NCI-H774 (cell line): Measurements from ENCODE around the gene PHLDB3.
"Not testable (repeated sequence)": the region's sequence is repeated elsewhere in the genome, so short reads cannot be mapped to it uniquely, and the experiment has no call there.

Experiments used
- DNase-seq: peaks from one replicate; lab custom pipeline; 2025; lab: John Stamatoyannopoulos, UW

The PHLDB3 gene

DNA sequence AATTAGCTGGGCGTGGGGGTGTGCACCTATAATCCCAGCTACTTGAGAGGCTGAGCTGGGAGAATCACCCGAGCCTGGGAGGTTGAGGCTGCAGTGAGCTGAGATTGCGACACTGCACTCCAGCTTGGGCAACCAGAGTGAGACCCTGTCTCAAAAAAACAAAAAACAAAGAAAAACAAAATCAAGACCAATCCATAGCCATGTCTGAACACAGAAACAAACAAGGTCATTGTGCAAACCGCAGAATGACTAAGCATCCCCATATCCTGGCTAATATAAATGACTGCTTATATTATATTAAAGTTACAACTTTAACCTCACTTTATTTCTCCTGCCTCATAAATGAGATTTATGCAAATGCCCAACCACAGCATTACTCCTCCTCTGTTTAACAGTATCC is 36.8 kb downstream of the PHLDB3 start:
- DNase-seq, result no peak

DNA sequence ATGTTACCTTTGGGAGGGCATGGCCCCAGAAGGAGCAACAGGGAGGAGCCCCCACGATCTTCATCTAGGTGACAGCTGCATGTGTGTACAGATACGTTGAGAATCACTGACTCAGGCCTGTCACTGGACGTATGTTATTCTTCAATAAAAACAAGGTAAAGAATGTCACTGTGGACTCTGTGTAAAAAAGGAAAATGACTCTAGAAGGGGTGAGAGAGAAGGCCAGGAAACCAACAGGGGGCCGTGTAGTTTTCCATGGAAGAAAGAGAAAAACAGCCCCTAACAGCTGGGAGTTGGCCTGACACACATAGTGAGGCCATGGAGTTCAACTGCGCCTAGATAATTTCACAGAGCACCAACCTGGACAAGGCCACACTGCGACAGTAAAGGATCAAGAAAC is 37.3 kb downstream of the PHLDB3 start:
- no peak for DNase-seq

DNA sequence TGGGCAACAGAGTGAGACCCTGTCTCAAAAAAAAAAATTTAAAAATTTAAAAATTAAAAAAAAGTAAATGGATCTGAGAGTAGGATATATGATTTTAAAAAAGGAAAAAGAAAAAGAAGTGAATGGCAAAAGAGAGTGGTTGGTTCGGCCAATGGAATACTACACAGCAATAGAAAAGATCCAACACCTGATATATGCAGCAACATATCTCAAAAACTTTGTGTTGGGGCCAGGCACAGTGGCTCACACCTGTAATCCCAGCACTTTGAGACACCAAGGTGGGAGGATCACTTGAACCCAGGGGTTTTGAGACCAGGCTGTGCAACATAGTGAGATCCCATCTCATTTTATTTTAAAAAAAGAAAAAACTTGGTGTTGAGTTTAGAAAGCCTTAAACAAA is 37.8 kb downstream of the PHLDB3 start:
- no peak for DNase-seq

DNA sequence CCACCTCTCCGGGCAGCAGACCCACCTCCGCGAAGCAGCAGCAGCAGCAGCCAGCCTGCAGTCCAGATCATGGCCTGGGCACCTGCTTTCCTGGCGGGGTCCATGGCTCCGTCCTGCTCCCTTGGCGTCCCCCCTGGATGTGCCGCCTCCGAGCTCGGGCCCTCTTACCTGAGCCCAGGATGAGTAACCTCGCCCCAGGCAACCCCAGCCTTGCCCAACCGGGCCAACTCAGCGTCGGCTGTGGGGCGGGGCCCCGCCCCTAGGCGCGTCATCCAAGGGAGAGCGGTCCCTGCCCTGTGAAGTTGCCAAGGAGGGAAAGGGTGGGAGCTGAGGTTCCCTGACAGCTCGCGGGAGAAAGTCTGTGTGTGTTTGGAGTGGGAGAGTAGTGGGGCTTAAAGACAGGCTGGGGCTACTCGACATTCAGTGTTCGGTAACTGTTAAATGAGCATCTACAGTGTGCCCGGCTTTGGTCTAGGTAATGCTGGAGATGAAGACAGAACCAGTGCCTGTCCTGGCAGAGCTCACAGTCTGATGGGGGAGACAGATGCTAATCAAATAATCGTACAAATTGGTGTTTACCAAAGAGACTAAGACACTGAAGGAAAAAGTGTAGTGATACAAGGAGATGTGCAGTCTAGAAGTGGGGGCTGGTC is 39.0 kb downstream of the PHLDB3 start, which contains the start of gene LYPD3:
Gene LYPD3, minus strand, starts transcription at position 141 of the 653 bp plus-strand sequence. Its CDS starts 37 bp downstream, at position 104.
- DNase-seq, result no peak

DNA sequence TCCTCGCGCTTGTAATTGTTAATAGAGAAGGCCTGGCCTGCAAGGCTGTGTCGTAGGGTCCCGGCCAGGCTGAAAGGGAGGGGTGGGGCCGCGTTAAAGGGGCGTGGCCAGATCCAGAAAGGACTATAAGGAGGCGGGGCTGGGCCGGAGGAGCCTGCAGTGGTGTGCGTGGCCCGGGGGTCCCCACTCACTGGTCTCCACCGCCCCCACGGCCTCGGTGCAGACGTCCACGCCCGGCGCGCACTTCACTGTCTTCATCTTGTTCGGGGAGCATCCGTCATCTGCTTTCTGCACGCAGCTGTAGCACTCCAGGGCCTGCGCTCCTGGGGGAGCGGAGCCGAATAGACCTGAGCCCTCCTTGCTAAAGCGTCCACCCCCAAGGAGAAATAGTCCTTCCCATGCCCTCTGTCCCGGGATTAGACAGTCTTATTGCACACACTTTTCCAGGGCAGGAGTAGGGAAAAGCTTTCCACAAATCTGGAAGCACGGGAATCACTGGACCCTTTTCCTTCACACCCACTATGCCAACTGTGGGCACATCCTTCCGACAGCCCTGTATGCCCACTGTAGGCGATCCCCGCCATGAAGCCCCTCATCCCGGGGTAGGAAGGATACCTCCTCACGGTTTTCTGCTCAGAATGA is 40.3 kb downstream of the PHLDB3 start:
- DNase-seq, result no peak

DNA sequence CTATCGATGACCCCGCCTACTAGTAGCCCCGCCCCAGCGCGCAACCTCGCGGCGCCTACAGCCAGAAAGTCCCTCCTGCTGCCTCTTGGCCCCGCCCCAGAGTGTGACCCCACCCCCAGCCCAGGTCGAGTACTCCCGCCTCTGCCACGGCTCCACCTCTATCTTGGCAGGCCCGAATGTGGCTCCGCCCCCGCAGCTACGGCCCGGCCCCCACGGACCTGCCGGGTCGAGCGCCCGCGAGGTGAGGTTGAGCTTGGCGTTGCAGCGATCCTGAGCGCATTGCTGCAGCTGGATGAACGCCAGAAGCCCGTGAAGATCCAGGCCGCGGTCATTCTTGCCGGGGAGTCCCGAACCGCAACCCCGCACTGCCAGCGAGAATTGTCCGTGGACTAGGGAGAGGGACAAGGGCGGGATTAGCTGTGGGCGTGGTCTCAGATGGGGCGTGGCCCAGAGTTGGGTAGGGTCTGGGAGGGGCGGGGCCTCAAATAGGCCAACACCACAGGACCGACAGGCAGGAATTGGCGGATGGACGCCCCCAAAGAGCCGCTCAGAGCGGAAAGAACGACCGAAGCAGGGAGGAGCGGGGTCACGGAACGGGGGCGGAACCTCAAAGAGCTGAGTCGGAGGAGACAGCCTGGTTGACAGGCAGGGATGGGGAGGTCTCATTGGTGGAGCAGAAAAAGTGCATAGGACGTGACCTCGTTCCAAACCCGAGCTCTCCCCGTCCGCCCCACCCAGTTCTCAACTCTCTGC is 41.0 kb downstream of the PHLDB3 start:
- DNase-seq, result peak; percentile 95

DNA sequence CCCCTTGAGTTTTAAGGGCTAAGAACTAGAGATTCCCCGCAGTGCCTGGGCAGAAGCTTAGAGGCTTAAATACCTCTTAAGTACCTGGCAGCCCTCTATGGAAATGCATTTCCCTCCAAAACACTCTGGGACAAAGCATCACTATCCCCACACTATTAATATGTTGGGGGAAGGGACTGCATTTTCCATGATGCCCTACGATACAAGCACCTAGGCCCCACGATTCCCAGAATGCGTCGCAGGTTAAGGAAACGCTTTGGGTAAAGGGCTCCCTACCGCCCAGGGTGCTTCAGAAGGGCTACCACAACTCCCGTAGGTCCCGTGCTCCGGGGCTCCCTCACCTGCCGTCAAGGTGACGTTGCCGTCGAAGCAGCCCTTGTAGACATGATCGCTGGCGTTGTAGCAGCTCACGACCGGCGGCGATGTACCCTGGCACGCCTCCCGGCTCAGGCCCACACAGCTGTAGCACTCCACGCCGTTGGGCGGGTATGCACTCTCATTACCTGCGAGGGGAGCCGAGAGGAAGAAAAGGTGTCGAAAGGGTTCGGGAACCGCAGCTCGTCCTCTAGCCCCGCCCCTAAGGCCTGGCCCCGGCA is 41.7 kb downstream of the PHLDB3 start:
- DNase-seq, result no peak

DNA sequence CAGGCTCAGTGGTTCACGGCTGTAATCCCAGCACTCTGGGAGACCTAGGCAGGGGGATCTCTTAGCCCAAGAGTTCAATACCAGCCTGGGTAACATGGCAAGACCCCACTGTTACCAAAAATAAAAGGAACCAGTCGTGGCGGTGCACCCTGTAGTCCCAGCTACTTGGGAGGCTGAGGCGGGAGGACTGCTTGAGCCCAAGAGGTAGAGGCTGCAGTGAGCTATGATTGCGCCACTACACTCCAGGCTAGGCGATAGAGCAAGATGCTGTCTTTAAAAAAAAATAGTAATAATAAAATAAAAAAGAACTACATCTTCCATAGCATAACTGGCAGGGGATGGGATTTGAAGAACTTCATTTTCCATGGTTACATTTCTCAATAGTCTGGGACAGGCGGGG is 42.2 kb downstream of the PHLDB3 start:
- no peak for DNase-seq

DNA sequence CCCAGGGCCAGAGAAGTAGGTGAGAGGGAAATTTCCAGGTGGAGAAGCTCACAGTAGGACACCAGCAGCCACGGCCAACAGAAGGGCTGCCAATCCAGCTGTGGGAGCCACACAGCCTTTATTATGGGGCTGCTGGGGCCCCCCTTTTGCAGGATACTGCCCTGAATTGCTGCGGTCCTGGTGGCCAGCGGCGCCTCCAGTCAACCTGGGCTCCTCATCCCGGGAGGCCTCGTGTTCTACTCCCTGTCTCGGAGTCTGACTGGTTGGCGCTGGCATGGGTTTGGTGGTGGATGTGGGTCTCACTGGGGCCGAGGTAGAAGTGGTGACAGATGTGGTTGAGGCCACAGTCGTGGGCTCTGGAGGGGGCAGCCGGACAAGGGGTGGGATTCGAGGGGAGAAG is 43.2 kb downstream of the PHLDB3 start:
- DNase-seq, result no peak

DNA sequence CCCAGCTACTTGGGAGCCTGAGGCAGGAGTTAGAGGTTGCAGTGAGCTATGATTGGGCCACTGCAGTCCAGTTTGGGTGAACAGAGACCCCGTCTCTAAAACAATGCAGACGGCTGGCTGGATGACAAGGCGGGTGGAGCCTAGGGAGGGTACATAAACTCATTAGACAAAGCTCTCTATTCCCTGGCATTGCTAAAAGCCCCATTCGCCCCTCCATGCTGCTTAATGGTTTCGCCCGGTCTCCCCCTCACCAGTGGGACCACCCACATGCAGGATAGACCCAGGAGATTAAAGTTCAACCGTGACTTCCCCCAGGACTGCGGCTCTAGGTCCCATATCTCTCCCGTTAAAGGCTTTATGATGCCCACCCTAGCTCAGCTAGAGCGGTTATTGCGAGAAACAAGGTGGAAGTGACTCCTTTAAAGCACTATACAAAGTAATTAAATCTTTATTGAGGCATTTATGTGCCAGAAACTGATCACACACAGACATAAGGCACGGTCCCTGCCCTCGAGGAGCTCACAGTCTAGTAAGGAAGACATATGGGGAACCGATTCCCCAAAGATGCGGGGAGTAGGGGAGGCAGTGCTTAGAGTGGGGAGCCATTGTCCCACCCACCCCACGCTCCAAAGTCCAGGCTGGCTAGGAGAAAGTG is 44.1 kb downstream of the PHLDB3 start:
- no peak for DNase-seq

DNA sequence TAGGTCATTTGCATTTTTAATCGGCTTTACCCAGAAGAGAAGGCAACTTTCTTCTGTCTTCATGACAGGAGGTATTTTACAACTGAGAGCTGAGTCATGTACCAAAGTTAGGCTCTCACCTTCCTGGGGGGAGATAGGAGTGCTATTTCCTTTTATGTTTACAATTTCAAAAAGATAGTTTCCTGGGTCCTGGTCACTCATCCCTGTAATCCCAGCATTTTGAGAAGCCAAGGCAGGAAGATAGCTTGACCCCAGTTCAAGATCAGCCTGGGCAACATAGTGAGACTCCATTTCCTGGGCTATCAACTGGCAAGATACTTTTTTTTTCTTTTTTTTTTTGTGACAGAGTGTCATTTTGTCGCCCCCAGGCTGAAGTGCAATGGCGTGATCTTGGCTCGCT is 46.7 kb downstream of the PHLDB3 start:
- no peak for DNase-seq

DNA sequence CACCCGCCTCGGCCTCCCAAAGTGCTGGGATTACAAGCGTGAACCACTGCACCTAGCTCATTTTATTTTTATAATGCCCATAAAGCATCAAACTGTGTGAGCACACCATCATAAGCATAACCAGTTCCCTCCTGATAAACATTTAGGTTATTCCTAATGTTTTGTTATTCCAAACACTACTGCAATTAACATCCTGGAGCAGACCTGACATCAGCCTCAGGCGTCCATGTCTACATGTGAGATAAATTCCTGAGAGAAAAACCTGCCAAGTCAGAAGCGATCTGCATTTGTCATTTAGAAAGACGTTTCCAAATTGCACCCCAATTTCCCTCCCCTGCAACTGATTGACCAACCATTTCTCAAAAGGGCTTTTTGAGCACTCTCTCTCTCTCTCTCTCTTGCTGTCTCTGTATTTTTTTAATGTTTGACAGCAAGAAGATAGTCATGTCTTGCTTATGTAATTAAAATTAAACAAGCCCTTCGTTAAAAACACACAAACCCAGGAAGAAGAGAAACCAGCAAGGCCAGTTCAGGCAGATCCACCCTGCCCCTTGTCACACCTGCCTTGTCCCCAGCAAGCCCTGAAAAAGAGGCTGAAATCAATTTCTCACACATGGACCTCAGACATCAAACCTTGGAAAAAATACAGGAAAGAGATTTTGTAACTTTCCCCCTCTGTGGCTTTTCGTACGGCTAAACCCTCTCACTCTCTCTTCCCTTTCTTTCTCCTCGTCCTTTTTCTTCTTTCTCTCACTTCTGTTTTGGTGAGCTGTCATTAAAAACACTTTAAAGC is 49.0 kb downstream of the PHLDB3 start:
- DNase-seq, result no peak

DNA sequence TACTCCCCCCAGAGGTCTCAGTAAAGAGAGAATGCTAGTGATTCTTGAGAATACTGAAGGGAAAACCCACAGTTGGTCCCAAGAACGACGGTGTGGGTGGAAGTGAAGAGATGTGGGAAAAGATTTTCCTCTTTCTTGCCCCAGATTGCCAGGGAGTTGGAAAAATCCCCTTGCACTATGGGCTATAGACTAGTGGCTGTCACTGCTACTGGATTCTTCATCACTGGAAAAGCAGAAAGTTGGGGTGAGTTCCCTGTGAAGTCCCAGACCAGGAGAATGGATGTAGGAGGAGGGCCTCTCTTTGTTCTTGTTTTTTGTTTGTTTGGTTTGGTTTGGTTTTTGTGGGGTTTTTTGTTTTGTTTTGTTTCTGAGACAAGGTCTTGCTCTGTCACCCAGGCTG is 50.5 kb downstream of the PHLDB3 start:
- no peak for DNase-seq

DNA sequence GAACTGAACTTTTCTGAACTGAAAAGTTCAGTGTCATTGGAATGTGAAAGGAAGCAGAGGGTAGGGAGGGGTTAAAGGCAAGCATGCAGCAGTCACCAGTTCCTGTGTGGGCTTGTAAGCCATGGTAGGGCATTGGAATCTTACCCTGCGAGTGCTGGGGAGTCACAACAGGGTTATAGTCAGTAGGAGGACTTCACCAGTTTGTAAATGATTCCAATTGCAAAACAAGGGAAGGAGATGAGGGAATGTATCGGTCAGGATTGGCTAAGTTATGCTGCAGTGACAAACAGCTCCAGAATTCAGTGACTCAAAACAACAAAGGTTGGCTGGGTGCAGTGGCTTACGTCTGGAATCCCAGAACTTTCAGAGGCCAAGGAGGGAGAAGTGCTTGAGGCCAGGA is 52.0 kb downstream of the PHLDB3 start:
- no peak for DNase-seq

DNA sequence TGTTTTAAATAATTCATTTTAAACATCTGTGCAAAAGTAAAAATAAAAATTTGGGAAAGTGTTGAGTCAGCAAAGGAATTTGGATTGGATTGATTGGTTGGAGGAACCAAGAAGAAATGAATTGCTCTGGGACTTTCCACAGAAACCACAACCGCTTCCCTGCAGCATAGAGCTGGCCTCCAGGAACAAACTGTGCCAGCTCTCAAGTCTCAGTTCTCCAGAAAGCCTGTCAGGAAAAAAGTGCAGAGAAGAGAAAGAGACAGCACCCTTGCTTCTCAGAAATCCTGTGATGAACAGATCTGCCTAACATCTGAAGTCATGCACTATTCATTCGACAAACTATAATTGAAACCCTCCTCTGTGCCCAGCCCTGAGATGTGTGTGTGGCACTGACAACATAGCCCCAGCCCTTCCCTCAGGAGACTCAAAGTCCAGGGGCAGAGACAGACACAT is 54.0 kb downstream of the PHLDB3 start:
- no peak for DNase-seq

DNA sequence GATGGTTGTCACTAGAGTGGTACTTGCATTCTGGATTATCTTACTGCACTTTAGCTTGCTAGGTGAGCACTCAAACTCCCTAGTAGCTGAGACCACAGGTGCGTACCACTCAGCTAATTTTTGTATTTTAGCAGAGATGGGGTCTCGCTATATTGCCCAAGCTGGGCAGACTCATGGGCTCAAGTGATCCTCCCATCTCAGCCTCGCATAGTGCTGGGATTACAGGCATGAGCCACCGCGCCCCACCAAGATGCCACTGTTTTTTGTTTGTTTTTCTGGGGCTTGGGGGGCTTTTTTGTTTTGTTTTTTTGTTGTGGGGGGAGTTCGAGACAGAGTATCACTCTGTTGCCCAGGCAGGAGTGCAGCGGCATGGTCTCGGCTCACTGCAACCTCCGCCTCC is 56.9 kb downstream of the PHLDB3 start:
- DNase-seq, result no peak

DNA sequence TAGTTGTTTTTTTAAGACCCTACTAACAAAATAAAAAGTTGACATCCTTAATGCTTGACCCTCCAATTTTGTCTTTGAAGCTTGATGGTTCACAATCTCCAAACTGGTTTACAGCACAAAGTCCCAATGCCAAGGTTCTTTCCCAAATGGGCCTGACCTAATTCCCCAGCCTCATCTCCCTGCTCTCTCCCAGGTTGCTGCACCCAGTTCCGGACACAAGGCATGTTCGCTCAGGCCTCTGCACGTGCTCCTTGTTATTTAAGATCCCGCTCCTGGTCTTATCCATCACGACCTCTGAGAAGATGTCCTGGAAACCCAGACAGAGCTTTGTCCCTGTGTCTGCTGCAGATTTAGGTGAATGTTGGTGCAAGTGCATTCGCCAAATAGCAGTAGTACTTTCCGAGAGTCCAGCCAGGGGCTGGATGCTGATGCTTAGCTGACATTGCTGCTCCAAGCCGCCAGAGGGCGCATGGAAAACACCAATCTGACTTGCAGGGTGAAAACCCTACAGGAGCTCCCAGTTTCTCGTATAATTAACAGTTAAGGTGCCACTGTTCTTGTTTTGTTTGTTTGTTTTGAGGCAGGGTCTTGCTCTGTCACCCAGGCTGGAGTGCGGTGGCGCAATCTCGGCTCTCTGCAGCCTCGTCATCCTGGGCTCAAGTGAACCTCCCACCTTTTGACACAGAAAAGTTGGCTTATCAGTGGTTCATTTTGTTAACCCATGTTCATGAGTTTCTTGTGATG is 57.6 kb downstream of the PHLDB3 start:
- peak; percentile 70 for DNase-seq

DNA sequence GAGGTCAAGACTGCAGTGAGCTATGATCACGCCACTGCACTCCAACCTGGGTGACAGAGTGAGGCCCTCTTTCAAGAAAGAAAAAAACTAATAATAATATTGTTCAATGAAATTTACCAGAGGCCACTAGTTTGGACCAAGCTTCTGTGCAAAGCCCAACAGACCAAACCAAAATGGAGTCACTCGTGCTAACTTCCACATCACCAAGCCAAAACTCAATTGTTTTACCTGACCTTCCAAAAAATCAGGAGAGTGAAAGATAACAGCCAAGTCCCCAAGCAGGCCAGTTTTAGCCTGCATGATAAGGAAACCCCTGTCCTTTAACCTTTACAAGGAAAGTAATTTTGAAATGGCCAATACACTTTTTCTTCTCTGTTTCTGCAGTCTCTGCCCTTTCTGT is 59.1 kb downstream of the PHLDB3 start:
- no peak for DNase-seq

DNA sequence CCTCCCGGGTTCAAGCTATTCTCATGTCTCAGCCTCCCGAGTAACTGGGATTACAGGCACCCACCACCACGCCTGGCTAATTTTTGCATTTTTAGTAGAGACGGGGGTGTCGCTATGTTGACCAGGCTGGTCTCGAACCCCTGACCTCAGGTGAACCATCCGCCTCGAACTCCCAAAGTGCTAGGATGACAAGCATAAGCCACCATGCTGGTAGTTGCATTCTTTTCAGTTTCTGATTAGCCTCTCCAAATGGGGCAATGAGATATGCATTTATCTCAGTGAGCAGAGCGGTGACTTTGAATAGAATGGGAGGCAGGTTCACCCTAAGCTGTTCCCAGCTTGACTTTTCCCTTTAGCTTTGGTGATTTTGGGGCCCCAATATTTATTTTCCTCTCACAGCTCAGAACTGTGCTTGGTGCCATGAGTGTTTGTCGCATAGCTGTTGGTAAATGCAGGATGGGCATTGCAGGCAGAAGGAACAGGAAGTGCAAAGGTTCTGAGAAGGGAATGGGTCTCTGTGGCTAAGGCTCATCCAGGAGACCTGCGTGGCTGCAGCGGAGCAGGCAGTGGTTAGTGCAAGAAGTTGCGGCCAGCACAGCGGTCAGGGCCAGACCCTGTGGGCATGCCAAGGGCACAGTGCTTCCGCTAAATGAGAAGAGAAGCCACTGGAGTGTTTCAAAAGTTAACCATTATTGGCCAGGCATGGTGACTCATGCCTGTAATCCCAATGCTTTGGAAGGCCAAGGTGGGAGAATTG is 59.8 kb downstream of the PHLDB3 start:
- DNase-seq, result no peak

DNA sequence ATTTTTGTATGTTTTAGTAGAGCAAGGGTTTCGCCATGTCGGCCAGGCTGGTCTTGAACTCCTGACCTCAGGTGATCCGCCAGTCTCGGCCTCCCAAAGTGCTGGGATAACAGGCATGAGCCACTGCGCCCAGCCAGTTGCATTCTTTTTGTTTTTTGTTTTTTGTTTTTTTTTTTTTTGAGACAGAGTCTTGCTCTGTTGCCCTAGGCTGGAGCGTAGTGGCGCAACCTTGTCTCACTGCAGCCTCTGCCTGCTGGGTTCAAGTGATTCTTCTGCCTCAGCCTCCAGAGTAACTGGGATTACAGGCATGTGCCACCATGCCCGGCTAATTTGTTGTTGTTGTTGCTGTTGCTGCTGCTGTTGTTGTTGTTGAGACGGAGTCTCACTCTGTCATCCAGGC is 60.5 kb downstream of the PHLDB3 start:
- not testable (repeated sequence) for DNase-seq
